Prostate gland (tissue), 2 donors: ENCODE data around the gene FOXL1.

Experiments
- POLR2AphosphoS5 ChIP-seq: sonication (generic); formaldehyde crosslinking; IDR thresholded peaks from one replicate; pipeline ENCODE4 v1.6.1; 2017; ENCODE audit warnings: antibody characterized with exemption
- TF ChIP-seq, protein P1 (sequence below), 4 experiments: fragments of 200-600 bp in 2 of 4; fragments of 450-650 bp in 2 of 4; sonication (generic) in 2 of 4; IDR thresholded peaks; 1 replicate in 3 of 4; 2 replicates in 1 of 4; pipeline ENCODE4 v1.5.1; 2016 to 2019; ENCODE audit warnings: antibody characterized with exemption in 4 of 4, mild to moderate bottlenecking in 2 of 4, moderate library complexity in 2 of 4

DNA sequence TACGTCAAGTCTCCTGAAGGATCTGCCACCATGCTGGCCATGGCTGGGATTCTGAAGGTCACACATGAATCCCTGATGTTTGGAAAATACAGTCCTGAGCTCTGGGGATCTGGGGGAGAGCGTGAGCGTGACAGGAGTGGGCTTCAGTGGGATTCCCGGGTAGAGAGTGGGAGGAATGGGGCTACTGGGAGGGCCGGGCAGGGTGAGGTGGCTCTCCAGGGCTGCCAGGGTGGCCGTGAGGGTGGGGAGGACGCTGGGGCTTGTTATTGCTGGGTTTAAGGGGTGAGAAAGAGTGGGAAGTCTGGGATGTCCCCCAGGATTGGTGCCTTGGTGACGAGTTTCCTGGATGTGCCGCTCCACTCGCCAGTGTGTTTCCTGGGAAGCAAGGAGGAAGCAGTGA lies 31.3 kb downstream of the FOXL1 start:
- TF ChIP-seq POLR2AphosphoS5 = no peak
- TF ChIP-seq, protein P1, sequence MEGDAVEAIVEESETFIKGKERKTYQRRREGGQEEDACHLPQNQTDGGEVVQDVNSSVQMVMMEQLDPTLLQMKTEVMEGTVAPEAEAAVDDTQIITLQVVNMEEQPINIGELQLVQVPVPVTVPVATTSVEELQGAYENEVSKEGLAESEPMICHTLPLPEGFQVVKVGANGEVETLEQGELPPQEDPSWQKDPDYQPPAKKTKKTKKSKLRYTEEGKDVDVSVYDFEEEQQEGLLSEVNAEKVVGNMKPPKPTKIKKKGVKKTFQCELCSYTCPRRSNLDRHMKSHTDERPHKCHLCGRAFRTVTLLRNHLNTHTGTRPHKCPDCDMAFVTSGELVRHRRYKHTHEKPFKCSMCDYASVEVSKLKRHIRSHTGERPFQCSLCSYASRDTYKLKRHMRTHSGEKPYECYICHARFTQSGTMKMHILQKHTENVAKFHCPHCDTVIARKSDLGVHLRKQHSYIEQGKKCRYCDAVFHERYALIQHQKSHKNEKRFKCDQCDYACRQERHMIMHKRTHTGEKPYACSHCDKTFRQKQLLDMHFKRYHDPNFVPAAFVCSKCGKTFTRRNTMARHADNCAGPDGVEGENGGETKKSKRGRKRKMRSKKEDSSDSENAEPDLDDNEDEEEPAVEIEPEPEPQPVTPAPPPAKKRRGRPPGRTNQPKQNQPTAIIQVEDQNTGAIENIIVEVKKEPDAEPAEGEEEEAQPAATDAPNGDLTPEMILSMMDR (IDR thresholded peaks at IDR 0.05) = no peak
